Measurements from ENCODE around the gene LPAR3. TPM values are rescaled to one million over a fixed set of nuclear protein-coding genes. Genes with fewer than 3 reads are reported as not detected.

Gene LPAR3
- total and polyA plus RNA-seq, 2 of the 4 experiments (the other 2 are of a cell fraction) = 0.09 to 0.18 TPM

GRCh38 chr1:84870591-84870990 lies 22.4 kb downstream of the LPAR3 start:
- H3K18ac ChIP-seq (ENCODE audit: low read depth, low read length) = no peak overlapping the region
- no peak overlapping the region for H3K4me3 ChIP-seq (ENCODE audit: insufficient read depth, low read depth, low read length)
- intact Hi-C loops (cut with micrococcal nuclease) (no loop called here), in situ Hi-C loops (cut with MboI; ENCODE audit: low sequenced_read_pairs) (no loop called here), dilution Hi-C loops (cut with HindIII; ENCODE audit: low sequenced_read_pairs, unreplicated experiment) (no loop called here)
- no peak overlapping the region for H3K4me2 ChIP-seq (ENCODE audit: low read depth, low read length)
- DNase-seq (no peak), ATAC-seq (ENCODE audit: low read depth) (no peak)
- no peak overlapping the region for H4K5ac ChIP-seq (ENCODE audit: low read depth, low read length)
- H4K20me1 ChIP-seq (ENCODE audit: insufficient read depth, low read length) = no peaks in the 10 kb centered on the region
- H2BK5ac ChIP-seq (ENCODE audit: low read depth, low read length, poor library complexity, severe bottlenecking) = no peak overlapping the region
- WGBS, 2 experiments (ENCODE audit: extremely low coverage in 2 of 2, insufficient read length in 1 of 2) = no CpG with 5 or more reads among the region's 2 CpGs
- no peak overlapping the region for H4K91ac ChIP-seq (ENCODE audit: insufficient read depth, low read depth, low read length)
- no peak overlapping the region for H2AK5ac ChIP-seq (ENCODE audit: low read depth, low read length)
- H4K8ac ChIP-seq (ENCODE audit: low read depth in 2 of 2, low read length in 2 of 2) = no peak overlapping the region
- H2AK9ac ChIP-seq (replicated peaks; ENCODE audit: low read depth, low read length, poor library complexity) = no peak overlapping the region
- H3K14ac ChIP-seq (replicated peaks; ENCODE audit: low read depth, low read length) = no peak overlapping the region
- H3K56ac ChIP-seq (ENCODE audit: extremely low read depth, insufficient read depth, low read length) = no peak overlapping the region
- peaks cover 2% of the 10 kb centered on the region for H3K4me1 ChIP-seq (ENCODE audit: control insufficient read depth, insufficient read depth, low read length)
- H3K9ac ChIP-seq (ENCODE audit: low read depth, low read length) = no peak overlapping the region
- BruUV-seq (replicated peaks) = no TSS peak
- no peaks in the 10 kb centered on the region for H3K9me1 ChIP-seq (ENCODE audit: insufficient read depth, low read length)
- H3K27ac ChIP-seq (ENCODE audit: insufficient read depth, low read length) = no peak overlapping the region
- no peak overlapping the region for H3K4ac ChIP-seq (ENCODE audit: low read depth, low read length)
- ChIA-PET POLR2A (ENCODE audit: unreplicated experiment) (no interaction called here), CTCF (no interaction called here)
- TF ChIP-seq FOS (IDR thresholded peaks at IDR 0.05; ENCODE audit: low read depth, low read length) = no peak
- no peak for TF ChIP-seq MXI1 (IDR thresholded peaks at IDR 0.05; ENCODE audit: borderline replicate concordance, low read depth, low read length)
- no peak for TF ChIP-seq POLR2A (IDR thresholded peaks at IDR 0.05; ENCODE audit: low read depth, low read length)
- no peak for TF ChIP-seq ELK1 (IDR thresholded peaks at IDR 0.05; ENCODE audit: borderline replicate concordance, low read depth, low read length)
- no peak for TF ChIP-seq RFX5 (IDR thresholded peaks at IDR 0.05; ENCODE audit: low read depth, low read length)
- no peak for TF ChIP-seq RCOR1 (IDR thresholded peaks at IDR 0.05; ENCODE audit: insufficient replicate concordance, low read length)
- no peak for TF ChIP-seq USF2 (IDR thresholded peaks at IDR 0.05; ENCODE audit: low read depth, low read length)
- TF ChIP-seq MAZ (IDR thresholded peaks at IDR 0.05; ENCODE audit: borderline replicate concordance, low read depth, low read length) = no peak
- H2BK20ac ChIP-seq (ENCODE audit: low read depth, low read length) = no peak overlapping the region
- peaks cover 1% of the 10 kb centered on the region; the same call in 1 of the 2 replicates for H3K27me3 ChIP-seq (ENCODE audit: control insufficient read depth, insufficient read depth, low read length)
- no peak overlapping the region for H2BK120ac ChIP-seq (ENCODE audit: low read depth, low read length)
- no peak overlapping the region for H2BK15ac ChIP-seq (ENCODE audit: low read depth, low read length)
- H3K79me1 ChIP-seq (ENCODE audit: low read depth in 1 of 2, low read length in 2 of 2) = no peaks in the 10 kb centered on the region
- H3K36me3 ChIP-seq (ENCODE audit: control insufficient read depth, insufficient read depth, low read length) = no peaks in the 10 kb centered on the region
- no peak overlapping the region for H2AFZ ChIP-seq (replicated peaks; ENCODE audit: low read length, poor library complexity)
- H3K23ac ChIP-seq (ENCODE audit: low read depth, low read length) = no peak overlapping the region
- peaks cover 2% of the 10 kb centered on the region; the same call in 1 of the 2 replicates for H3K9me3 ChIP-seq (ENCODE audit: control insufficient read depth, insufficient read depth, low read length)

All from IMR-90 (cell line).